Stomach (tissue), 4 donors: Measurements from ENCODE around the gene TRPM3.

ENCODE experiments used
- EP300 ChIP-seq: sonication (generic); formaldehyde crosslinking; IDR thresholded peaks from one replicate; pipeline ENCODE4 v1.6.1; 2017; ENCODE audit warnings: antibody characterized with exemption
- POLR2A ChIP-seq, 4 donors: fragments of 450-650 bp; IDR thresholded peaks; one replicate each; pipeline ENCODE4 v1.6.1; 2016; ENCODE audit warnings: antibody characterized with exemption in 4 of 4, control low read depth in 2 of 4, mild to moderate bottlenecking in 1 of 4, moderate library complexity in 1 of 4
- POLR2AphosphoS5 ChIP-seq, 3 donors: sonication (generic); formaldehyde crosslinking; IDR thresholded peaks; one replicate each; pipeline ENCODE4 v1.6.1; 2016; ENCODE audit warnings: antibody characterized with exemption in 3 of 3
- TF ChIP-seq, protein P1 (sequence below), 7 experiments: fragments of 450-650 bp in 4 of 7; fragments of 200-600 bp in 3 of 7; sonication (generic) in 3 of 7; IDR thresholded peaks; one replicate each; pipeline ENCODE4 v1.5.1; 2016 to 2019; ENCODE audit warnings: antibody characterized with exemption in 7 of 7, control low read depth in 2 of 7, mild to moderate bottlenecking in 1 of 7

DNA sequence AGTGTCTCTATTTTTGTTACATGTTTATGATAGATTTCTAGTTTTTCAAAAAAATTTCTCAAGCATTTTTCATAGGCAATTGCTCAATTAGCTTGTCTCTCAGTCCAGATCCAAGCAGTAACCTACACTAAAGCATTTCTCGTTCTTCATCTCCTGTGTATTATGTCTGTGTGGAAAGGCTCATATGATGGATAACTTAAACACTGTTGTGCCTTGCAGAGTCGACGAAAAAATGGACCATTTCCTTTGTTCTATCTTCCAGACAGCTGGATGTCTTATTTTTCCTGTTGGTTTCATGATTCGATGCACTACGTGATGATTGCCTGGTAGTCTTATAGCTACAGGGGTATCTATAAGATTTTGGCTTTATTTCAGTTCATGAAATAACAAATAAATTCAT, 347.8 kb downstream of the TRPM3 start:
- TF ChIP-seq, protein P1, sequence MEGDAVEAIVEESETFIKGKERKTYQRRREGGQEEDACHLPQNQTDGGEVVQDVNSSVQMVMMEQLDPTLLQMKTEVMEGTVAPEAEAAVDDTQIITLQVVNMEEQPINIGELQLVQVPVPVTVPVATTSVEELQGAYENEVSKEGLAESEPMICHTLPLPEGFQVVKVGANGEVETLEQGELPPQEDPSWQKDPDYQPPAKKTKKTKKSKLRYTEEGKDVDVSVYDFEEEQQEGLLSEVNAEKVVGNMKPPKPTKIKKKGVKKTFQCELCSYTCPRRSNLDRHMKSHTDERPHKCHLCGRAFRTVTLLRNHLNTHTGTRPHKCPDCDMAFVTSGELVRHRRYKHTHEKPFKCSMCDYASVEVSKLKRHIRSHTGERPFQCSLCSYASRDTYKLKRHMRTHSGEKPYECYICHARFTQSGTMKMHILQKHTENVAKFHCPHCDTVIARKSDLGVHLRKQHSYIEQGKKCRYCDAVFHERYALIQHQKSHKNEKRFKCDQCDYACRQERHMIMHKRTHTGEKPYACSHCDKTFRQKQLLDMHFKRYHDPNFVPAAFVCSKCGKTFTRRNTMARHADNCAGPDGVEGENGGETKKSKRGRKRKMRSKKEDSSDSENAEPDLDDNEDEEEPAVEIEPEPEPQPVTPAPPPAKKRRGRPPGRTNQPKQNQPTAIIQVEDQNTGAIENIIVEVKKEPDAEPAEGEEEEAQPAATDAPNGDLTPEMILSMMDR (IDR thresholded peaks at IDR 0.05) = no peak
- TF ChIP-seq POLR2A (IDR thresholded peaks at IDR 0.05) = no peak
- no peak for TF ChIP-seq POLR2AphosphoS5 (IDR thresholded peaks at IDR 0.05)
- TF ChIP-seq EP300 = no peak
